Calu3 (cell line): ENCODE data around the gene EIF5. TPM values are rescaled to one million over a fixed set of nuclear protein-coding genes. Genes with fewer than 3 reads are reported as not detected.

Experiments
- BruUV-seq: library from RNA; stranded (reverse); fragments of 400-500 nt; replicated peaks from 2 replicates; lab custom pipeline; 2021; lab: Mats Ljungman, UMichigan
- CTCF ChIA-PET: fragments of 300-600 bp; sonication (Branson Sonifier 250); formaldehyde crosslinking; loops from one replicate; lab custom pipeline; 2022; ENCODE audit warnings: antibody characterized with exemption; lab: Charles Lee
- DNase-seq: peaks from one replicate; pipeline ENCODE4 v3.0.0; 2022
- H3K27ac Mint-ChIP-seq: one replicate; pipeline ENCODE4 v1.8.0; 2022; ENCODE audit warnings: mixed read lengths; ENCODE audit not compliant: unreplicated experiment
- H3K27me3 Mint-ChIP-seq: one replicate; pipeline ENCODE4 v1.8.0; 2022; ENCODE audit warnings: mixed read lengths; ENCODE audit not compliant: unreplicated experiment
- H3K36me3 Mint-ChIP-seq: one replicate; pipeline ENCODE4 v1.8.0; 2022; ENCODE audit warnings: mild to moderate bottlenecking, moderate library complexity, mixed read lengths; ENCODE audit not compliant: insufficient read depth, unreplicated experiment
- H3K4me1 Mint-ChIP-seq: one replicate; pipeline ENCODE4 v1.8.0; 2022; ENCODE audit warnings: mild to moderate bottlenecking, low read depth, mixed read lengths; ENCODE audit not compliant: unreplicated experiment
- H3K4me3 Mint-ChIP-seq: one replicate; pipeline ENCODE4 v1.8.0; 2022; ENCODE audit warnings: mild to moderate bottlenecking, low read depth, moderate library complexity, mixed read lengths; ENCODE audit not compliant: unreplicated experiment
- H3K9me3 Mint-ChIP-seq: one replicate; pipeline ENCODE4 v1.8.0; 2022; ENCODE audit warnings: low read depth, mixed read lengths; ENCODE audit not compliant: unreplicated experiment
- intact Hi-C: fragments of 100-400 bp; cut with micrococcal nuclease; formaldehyde crosslinking; loops from one replicate; pipeline ENCODE4 v1.10.0; 2022; ENCODE audit not compliant: unreplicated experiment
- total RNA-seq: library from RNA; stranded (reverse); gene quantifications from 2 replicates; pipeline ENCODE4 v1.2.3, GENCODE V29; 2022
- TF ChIP-seq, protein P1 (sequence below): fragments of 200-600 bp; IDR thresholded peaks from one replicate; pipeline ENCODE4 v1.8.0; 2022; ENCODE audit warnings: antibody characterized with exemption; ENCODE audit not compliant: unreplicated experiment

EIF5 gene
- total RNA-seq, 1 experiment from 2014 or later = 328 TPM

DNA sequence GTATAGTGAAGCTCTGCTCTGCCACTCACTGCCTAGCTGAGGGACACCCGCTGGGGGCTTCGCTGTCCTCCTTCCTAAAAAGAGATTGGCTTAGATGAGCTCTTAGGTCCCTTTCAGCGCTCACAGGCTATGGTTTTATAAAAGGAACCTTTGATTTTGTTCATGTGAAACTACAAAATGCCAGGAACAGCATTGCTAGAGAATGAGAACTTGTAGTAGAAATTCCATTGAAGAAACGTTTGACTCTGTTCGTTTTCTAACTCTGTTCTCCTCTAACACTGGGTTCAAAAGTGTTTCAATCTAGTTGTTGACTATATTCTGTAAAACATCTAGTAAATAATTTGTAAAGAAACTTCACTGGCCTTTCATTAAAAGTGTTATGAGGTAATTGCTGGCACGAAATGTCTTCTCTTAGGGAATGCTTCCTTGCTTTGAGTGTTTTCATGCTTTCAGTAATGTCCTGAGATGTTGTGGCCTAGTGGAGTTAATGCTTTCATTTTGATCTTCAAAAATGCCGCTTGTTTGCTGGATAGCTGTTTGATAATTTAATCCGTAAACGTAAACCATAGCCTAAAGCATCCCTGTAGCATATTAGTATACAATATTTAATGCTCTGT, 52.8 kb downstream of the EIF5 start:
- BruUV-seq = no TSS peak
- peaks cover 34% of the 10 kb centered on the region for H3K36me3 Mint-ChIP-seq
- TF ChIP-seq, protein P1, sequence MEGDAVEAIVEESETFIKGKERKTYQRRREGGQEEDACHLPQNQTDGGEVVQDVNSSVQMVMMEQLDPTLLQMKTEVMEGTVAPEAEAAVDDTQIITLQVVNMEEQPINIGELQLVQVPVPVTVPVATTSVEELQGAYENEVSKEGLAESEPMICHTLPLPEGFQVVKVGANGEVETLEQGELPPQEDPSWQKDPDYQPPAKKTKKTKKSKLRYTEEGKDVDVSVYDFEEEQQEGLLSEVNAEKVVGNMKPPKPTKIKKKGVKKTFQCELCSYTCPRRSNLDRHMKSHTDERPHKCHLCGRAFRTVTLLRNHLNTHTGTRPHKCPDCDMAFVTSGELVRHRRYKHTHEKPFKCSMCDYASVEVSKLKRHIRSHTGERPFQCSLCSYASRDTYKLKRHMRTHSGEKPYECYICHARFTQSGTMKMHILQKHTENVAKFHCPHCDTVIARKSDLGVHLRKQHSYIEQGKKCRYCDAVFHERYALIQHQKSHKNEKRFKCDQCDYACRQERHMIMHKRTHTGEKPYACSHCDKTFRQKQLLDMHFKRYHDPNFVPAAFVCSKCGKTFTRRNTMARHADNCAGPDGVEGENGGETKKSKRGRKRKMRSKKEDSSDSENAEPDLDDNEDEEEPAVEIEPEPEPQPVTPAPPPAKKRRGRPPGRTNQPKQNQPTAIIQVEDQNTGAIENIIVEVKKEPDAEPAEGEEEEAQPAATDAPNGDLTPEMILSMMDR = no peak
- no peaks in the 10 kb centered on the region for H3K9me3 Mint-ChIP-seq
- intact Hi-C loops = no loop called here
- no peak for DNase-seq
- no peaks in the 10 kb centered on the region for H3K4me1 Mint-ChIP-seq
- H3K4me3 Mint-ChIP-seq = peak overlapping the region; percentile 96
- H3K27ac Mint-ChIP-seq = peak overlapping the region; percentile 36
- peaks cover 12% of the 10 kb centered on the region for H3K27me3 Mint-ChIP-seq
- CTCF ChIA-PET = interaction anchor here (0.5 to 1.2 kb wide), 2 partner anchors 53 to 210 kb away, joined by 3 read pairs; partner anchors contain the start of gene EIF5

DNA sequence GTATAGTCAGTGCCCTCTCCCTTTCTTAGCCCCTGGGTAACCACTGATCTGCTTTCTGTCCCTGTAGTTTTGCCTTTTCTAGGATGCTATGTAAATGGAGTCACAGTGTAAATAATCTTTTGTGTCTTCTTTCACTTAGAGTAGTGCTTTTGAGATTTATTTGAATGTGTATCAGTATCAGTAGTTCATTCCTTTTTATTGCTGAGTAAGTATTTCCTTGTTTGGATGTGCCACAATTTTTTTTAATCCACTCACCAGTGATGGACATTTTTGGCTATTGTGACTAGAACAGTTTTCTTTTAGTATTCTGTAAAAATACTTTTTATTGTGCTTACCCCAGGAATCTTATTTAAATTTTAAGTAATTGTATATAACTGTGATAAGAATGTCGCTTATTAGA, 54.6 kb downstream of the EIF5 start:
- peaks cover 34% of the 10 kb centered on the region for H3K36me3 Mint-ChIP-seq
- H3K9me3 Mint-ChIP-seq = no peaks in the 10 kb centered on the region
- no peaks in the 10 kb centered on the region for H3K4me1 Mint-ChIP-seq
- DNase-seq = no peak
- TF ChIP-seq, protein P1 = no peak
- intact Hi-C loops = no loop called here
- H3K27ac Mint-ChIP-seq = no peak overlapping the region
- CTCF ChIA-PET = interaction anchor here (0.8 kb wide), 1 partner anchor 15 kb away, joined by 4 read pairs; no protein-coding TSS in a partner anchor
- H3K4me3 Mint-ChIP-seq = peak overlapping the region; percentile 96
- no peaks in the 10 kb centered on the region for H3K27me3 Mint-ChIP-seq
- BruUV-seq = no TSS peak

- DNase-seq = no peak
- BruUV-seq = no TSS peak
- Mint-ChIP-seq H3K9me3 (no peaks in the 10 kb centered on the region), H3K4me3 (no peak overlapping the region), H3K27me3 (no peaks in the 10 kb centered on the region), H3K4me1 (peaks cover 11% of the 10 kb centered on the region), H3K36me3 (peaks cover 23% of the 10 kb centered on the region), H3K27ac (no peak overlapping the region)
- intact Hi-C loops = loop anchor here (5.0 kb wide), 1 partner anchor 38 kb away; no protein-coding TSS in a partner anchor
- CTCF ChIA-PET = interaction anchor here (0.7 to 1.9 kb wide), 10 partner anchors 12 to 316 kb away, joined by 3 to 10 read pairs (median 4); partner anchors contain the start of gene EIF5
- TF ChIP-seq, protein P1 = no peak
These were observed 56.6 kb downstream of the EIF5 start for GRCh38 chr14:103390605-103391004.

- Mint-ChIP-seq H3K36me3 (peaks cover 19% of the 10 kb centered on the region), H3K4me3 (no peak overlapping the region), H3K27me3 (no peaks in the 10 kb centered on the region), H3K4me1 (peaks cover 16% of the 10 kb centered on the region), H3K9me3 (no peaks in the 10 kb centered on the region), H3K27ac (no peak overlapping the region)
- no TSS peak for BruUV-seq
- CTCF ChIA-PET = interaction anchor here (0.7 to 1.9 kb wide), 9 partner anchors 12 to 316 kb away, joined by 3 to 10 read pairs (median 5); partner anchors contain the start of gene EIF5
- TF ChIP-seq, protein P1 = peak; percentile 63
- peak; percentile 18 for DNase-seq
- intact Hi-C loops = loop anchor here (5.0 kb wide), 1 partner anchor 39 kb away; no protein-coding TSS in a partner anchor
These were observed 57.0 kb downstream of the EIF5 start for GRCh38 chr14:103391048-103391447.
